GM20000 (cell line): ENCODE data around the gene CHD9.

Experiments
- DNase-seq: peaks from one replicate; pipeline ENCODE4 v3.0.0; 2012; ENCODE audit warnings: low spot score
- CTCF ChIP-seq: IDR thresholded peaks from 2 replicates; pipeline ENCODE4 v1.5.1; 2012; ENCODE audit warnings: mild to moderate bottlenecking, control low read depth; ENCODE audit errors: extremely low read depth, missing control alignments

The CHD9 gene

GRCh38 chr16:53115773-53116172 lies 61.0 kb downstream of the CHD9 start:
- no peak for TF ChIP-seq CTCF
- no peak for DNase-seq

DNA sequence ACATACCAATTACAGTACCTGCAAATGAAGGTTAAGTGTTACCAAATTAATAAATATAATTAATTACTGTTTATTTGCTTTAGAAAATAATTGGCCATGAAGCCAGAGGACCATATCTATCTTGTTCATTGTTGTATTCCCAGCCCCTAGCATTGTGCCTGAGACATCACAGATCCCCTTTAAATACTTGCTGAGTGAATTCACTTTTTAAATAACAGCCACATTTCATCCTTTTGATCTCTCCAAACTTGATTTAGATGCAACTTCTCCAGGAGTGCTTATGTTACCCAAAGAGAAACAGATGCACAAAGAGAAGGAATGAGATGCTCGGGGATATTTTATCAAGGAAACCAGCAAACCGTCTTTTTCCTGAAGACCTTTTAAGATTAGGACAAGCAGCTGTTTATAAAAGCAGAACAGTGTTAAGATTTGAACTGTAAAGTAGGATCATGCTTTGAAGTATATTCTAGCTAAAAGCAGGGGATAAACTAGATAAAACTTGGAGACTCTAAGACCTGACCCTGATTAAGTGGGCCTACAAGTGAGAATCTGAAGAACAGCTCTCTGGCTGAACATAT lies 66.3 kb downstream of the CHD9 start:
- DNase-seq = no peak
- no peak for TF ChIP-seq CTCF

- no peak for DNase-seq
- TF ChIP-seq CTCF = no peak
Observed at GRCh38 chr16:53121661-53122060, 66.9 kb downstream of the CHD9 start.

DNA sequence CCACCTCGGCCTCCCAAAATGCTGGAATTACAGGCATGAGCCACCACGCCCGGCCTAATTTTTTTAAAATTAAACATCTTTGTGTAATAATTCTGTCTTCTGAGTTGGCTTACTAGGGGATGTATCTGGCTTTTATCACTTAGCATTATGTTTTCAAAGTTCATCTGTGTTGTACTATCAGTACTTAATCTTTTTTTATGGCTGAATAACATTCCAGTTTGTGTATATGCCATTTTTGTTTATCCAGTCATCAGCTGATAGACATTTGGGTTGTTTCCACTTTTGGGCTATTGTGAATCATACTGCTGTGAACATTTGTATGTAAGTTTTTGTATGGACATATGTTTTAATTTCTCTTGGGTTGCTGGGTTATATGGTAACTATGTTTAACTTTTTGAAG lies 69.0 kb downstream of the CHD9 start:
- no peak for TF ChIP-seq CTCF
- no peak for DNase-seq

DNA sequence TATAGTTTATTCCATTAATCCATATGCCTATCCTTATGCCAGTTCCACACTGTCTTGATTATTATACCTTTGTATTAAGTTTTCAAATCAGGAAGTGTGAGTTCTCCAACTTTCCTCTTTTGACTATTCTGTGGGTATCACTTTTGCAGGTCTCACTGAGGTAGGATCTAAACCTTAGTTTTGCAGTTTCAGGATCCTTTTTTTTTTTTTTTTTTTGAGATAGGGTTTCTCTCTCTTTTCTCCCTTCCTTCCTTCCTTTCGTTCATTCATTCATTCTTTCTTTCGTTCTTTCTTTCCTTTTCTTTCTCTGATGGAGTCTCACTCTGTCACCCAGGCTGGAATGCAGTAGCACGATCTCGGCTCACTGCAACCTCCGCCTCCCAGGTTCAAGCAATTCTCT lies 71.6 kb downstream of the CHD9 start:
- TF ChIP-seq CTCF = no peak
- peak; percentile 17 for DNase-seq

DNA sequence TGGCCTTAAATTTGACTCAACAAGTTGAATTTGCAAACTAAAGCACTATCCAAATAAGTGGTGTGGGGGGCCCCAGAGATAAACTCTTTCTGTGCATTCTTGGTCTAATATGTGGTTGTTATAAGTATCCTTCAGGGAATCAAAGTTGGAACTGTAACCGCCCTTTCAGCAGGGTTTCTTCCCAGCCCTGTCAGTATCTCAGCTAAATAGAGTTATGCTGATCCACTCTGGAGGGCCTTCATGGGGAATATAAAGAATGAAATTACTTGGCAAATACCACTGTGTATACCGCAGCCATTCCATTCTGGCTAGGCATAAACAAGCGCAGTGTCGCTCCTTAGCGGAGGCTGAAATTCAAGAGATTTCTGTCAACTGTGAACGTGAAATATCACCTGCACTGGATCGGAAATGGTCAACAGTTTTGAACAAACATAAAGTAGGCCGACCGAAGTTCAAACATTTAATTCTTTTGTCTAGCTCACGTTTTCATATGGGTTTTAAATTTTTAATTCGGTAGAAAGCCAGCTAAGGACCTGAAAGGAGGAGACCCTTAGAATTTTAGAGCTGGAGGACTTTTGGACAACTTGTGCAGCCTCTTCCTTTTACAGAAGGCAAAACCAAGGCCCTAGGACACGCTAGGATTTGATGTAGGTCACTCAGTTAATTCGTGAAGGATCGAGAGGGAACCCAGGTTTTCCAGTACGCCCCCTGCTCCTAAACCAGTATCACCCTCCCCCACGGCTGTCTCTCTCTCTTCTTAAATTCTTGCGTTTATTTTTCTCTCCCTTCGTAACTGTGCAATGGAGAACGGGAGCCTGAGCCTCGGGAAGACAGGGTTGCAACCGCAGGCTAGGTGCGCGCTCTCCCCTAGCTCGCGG lies 74.7 kb downstream of the CHD9 start:
- peak; percentile 9 for DNase-seq
- no peak for TF ChIP-seq CTCF
